ENCODE measurements around the gene CELF1.

- TF ChIP-seq CTCF (IDR thresholded peaks at IDR 0.05), result no peak
- TF ChIP-seq EZH2 (IDR thresholded peaks at IDR 0.05), result no peak
Observed at GRCh38 chr11:47531666-47532065, 21.3 kb downstream of the CELF1 start.

Measured in neural progenitor cell (in vitro differentiated cells).